ENCODE measurements around the gene MEAK7.
A peak's percentile ranks its signal among the peaks of the same experiment; 100 is the strongest.
"Not testable (repeated sequence)": the region's sequence is repeated elsewhere in the genome, so short reads cannot be mapped to it uniquely, and the experiment has no call there.

MEAK7 gene

GRCh38 chr16:84532855-84533486, 28.5 kb upstream of the MEAK7 start:
- no peak for DNase-seq

- DNase-seq = no peak
Measured at GRCh38 chr16:84532291-84532724, 27.8 kb upstream of the MEAK7 start.

GRCh38 chr16:84531671-84532111, 27.2 kb upstream of the MEAK7 start:
- DNase-seq = no peak

GRCh38 chr16:84530590-84530989, 26.1 kb upstream of the MEAK7 start:
- DNase-seq = no peak

GRCh38 chr16:84529607-84530006, 25.1 kb upstream of the MEAK7 start:
- no peak for DNase-seq

- no peak for DNase-seq
Measured at GRCh38 chr16:84528322-84528721, 23.9 kb upstream of the MEAK7 start.

GRCh38 chr16:84527532-84528269, 23.2 kb upstream of the MEAK7 start:
- DNase-seq = no peak

GRCh38 chr16:84526794-84527531, 22.5 kb upstream of the MEAK7 start:
- DNase-seq = no peak

- DNase-seq = not testable (repeated sequence)
Measured at GRCh38 chr16:84524941-84525581, 20.6 kb upstream of the MEAK7 start.

GRCh38 chr16:84524346-84524920, 20.0 kb upstream of the MEAK7 start:
- no peak for DNase-seq

- no peak for DNase-seq
Measured at GRCh38 chr16:84521497-84521770, 17.0 kb upstream of the MEAK7 start.

- no peak for DNase-seq
Measured at GRCh38 chr16:84520725-84521496, 16.5 kb upstream of the MEAK7 start.

- DNase-seq = no peak
Measured at GRCh38 chr16:84519855-84520254, 15.4 kb upstream of the MEAK7 start.

GRCh38 chr16:84518804-84519341, 14.4 kb upstream of the MEAK7 start:
- DNase-seq = peak; percentile 14 to 35

- not testable (repeated sequence) for DNase-seq
Measured at GRCh38 chr16:84518220-84518619, 13.8 kb upstream of the MEAK7 start.

- DNase-seq = no peak
Measured at GRCh38 chr16:84517366-84517765, 12.9 kb upstream of the MEAK7 start.

- DNase-seq = peak; percentile 66 to 82
Measured at GRCh38 chr16:84514874-84515835, 10.7 kb upstream of the MEAK7 start.

GRCh38 chr16:84514295-84514873, 9.9 kb upstream of the MEAK7 start:
- DNase-seq = peak in 1 of 2 experiments; percentile 14

GRCh38 chr16:84513666-84514065, 9.2 kb upstream of the MEAK7 start:
- DNase-seq = no peak

GRCh38 chr16:84513123-84513522, 8.7 kb upstream of the MEAK7 start:
- no peak for DNase-seq

Data from stimulated activated CD4-positive, alpha-beta T cell treated with anti-CD3 and anti-CD28 coated beads, Interleukin-4, amount 100 ng/mL, for 4 hours (primary cell).